GM23338 (cell line): ENCODE data around the gene TBCE.

Experiments used
- CREB1 ChIP-seq: fragments of 250-450 bp; sonication (Bioruptor Pico); IDR thresholded peaks from 2 replicates; pipeline ENCODE4 v1.5.0; 2020; ENCODE audit warnings: low read depth, mild to moderate bottlenecking, moderate library complexity
- CTCF ChIP-seq, 2 experiments: fragments of 200-600 bp in 1 of 2; sonication (generic) in 1 of 2; conservative IDR thresholded peaks; 2 replicates each; pipeline versions ENCODE4 v1.5.1 to v1.6.1; 2016 to 2017; ENCODE audit warnings: antibody characterized with exemption in 2 of 2, low read depth in 2 of 2, mild to moderate bottlenecking in 2 of 2, moderate library complexity in 1 of 2
- EZH2 ChIP-seq: fragments of 200-600 bp; sonication (generic); IDR thresholded peaks from one replicate; pipeline ENCODE4 v1.8.0; 2017; ENCODE audit warnings: antibody characterized with exemption, mild to moderate bottlenecking, low read depth; ENCODE audit not compliant: unreplicated experiment
- JUNB ChIP-seq: IDR thresholded peaks from one replicate; pipeline ENCODE4 v1.6.1; 2016; ENCODE audit warnings: antibody characterized with exemption; ENCODE audit not compliant: unreplicated experiment
- POLR2AphosphoS5 ChIP-seq: IDR thresholded peaks from 2 replicates; pipeline ENCODE4 v1.6.1; 2016; ENCODE audit warnings: antibody characterized with exemption, low read depth

GRCh38 chr1:235366286-235366685, 941 bp upstream of the TBCE start:
- TF ChIP-seq CTCF (conservative IDR thresholded peaks at IDR 0.05; ENCODE audit: low read depth in 2 of 2), result no peak
- no peak for TF ChIP-seq EZH2
- TF ChIP-seq CREB1 (CRISPR knock-in tag), result no peak
- TF ChIP-seq POLR2AphosphoS5, result no peak
- no peak for TF ChIP-seq JUNB
